GM19397 (cell line): ENCODE measurements around the gene VCAN.

Experiments used
- ATAC-seq: cut with Tn5 transposase; IDR thresholded peaks from one replicate; pipeline ENCODE4 v1.9.1; 2021; ENCODE audit warnings: mild to moderate bottlenecking, moderate library complexity; ENCODE audit not compliant: unreplicated experiment

VCAN gene

GRCh38 chr5:83562791-83563557, 91.4 kb downstream of the VCAN start:
- ATAC-seq: no peak

GRCh38 chr5:83563631-83564030, 92.1 kb downstream of the VCAN start:
- ATAC-seq: no peak

GRCh38 chr5:83564069-83564749, 92.7 kb downstream of the VCAN start:
- no peak for ATAC-seq

GRCh38 chr5:83567741-83568140, 96.2 kb downstream of the VCAN start:
- no peak for ATAC-seq

- ATAC-seq: no peak
These were observed 96.6 kb downstream of the VCAN start for GRCh38 chr5:83568186-83568585.

GRCh38 chr5:83570916-83571315, 99.4 kb downstream of the VCAN start:
- ATAC-seq: no peak

GRCh38 chr5:83572271-83572670, 100.7 kb downstream of the VCAN start:
- no peak for ATAC-seq

GRCh38 chr5:83576341-83576740, 104.8 kb downstream of the VCAN start:
- ATAC-seq: no peak

GRCh38 chr5:83577036-83577636, 105.6 kb downstream of the VCAN start:
- no peak for ATAC-seq

GRCh38 chr5:83583859-83584258, 112.3 kb downstream of the VCAN start:
- no peak for ATAC-seq

GRCh38 chr5:83586874-83587776, 115.6 kb downstream of the VCAN start:
- ATAC-seq: no peak

GRCh38 chr5:83589786-83590185, 118.2 kb downstream of the VCAN start:
- ATAC-seq: no peak

- ATAC-seq: no peak
These were observed 119.4 kb downstream of the VCAN start for GRCh38 chr5:83590966-83591365.

GRCh38 chr5:83595217-83595616, 123.7 kb downstream of the VCAN start:
- no peak for ATAC-seq

- ATAC-seq: no peak
These were observed 136.6 kb downstream of the VCAN start for GRCh38 chr5:83608122-83608521.

- no peak for ATAC-seq
These were observed 143.3 kb downstream of the VCAN start for GRCh38 chr5:83614841-83615240.

- no peak for ATAC-seq
These were observed 156.8 kb downstream of the VCAN start for GRCh38 chr5:83628360-83628759.
